Measurements from ENCODE around the gene EPHA5.
"Not testable (repeated sequence)": the region's sequence is repeated elsewhere in the genome, so short reads cannot be mapped to it uniquely, and the experiment has no call there.

Gene EPHA5

GRCh38 chr4:65344278-65344825, 325.9 kb downstream of the EPHA5 start:
- DNase-seq: no peak

GRCh38 chr4:65343342-65343741, 326.9 kb downstream of the EPHA5 start:
- DNase-seq: no peak

DNA sequence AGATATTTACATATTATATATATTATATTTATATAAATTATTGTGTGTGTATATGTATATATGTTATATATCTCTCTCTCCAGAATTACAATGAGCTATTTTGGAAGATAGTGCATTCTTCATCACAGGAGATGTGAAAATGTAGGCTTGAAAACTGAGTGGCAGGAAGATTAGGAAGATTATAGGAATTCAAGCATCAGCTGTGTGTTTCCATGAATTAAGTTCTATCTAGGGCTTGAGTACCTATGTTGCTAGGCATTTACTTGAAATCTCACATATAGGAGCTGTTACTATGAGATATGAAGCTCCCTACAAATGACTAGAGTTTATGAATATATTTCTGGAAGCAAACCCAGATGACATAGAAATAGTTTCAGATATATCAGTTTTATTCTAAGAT, 328.7 kb downstream of the EPHA5 start:
- DNase-seq: no peak

GRCh38 chr4:65340382-65341109, 329.7 kb downstream of the EPHA5 start:
- DNase-seq: no peak

GRCh38 chr4:65337371-65337770, 332.9 kb downstream of the EPHA5 start:
- DNase-seq: no peak

GRCh38 chr4:65336465-65336864, 333.8 kb downstream of the EPHA5 start:
- DNase-seq: no peak

GRCh38 chr4:65316534-65316933, 353.8 kb downstream of the EPHA5 start:
- no peak for DNase-seq

- no peak for DNase-seq
Measured at GRCh38 chr4:65311120-65311519, 359.2 kb downstream of the EPHA5 start.

GRCh38 chr4:65310586-65310985, 359.7 kb downstream of the EPHA5 start:
- no peak for DNase-seq

DNA sequence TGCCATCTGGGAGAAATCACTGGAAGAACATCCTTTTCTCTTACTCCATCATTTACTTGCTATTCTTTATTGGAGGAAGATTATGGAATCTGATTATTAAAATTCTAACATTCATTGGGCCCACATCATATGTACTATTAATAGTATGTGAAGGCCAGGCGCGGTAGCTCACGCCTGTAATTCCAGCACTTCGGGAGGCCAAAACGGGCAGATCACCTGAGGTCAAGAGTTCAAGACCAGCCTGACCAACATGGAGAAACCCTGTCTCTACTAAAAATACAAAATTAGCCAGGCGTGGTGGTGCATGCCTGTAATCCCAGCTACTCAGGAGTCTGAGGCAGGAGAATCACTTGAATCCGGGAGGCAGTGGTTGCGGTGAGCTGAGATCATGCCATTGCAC, 361.7 kb downstream of the EPHA5 start:
- DNase-seq: not testable (repeated sequence)

DNA sequence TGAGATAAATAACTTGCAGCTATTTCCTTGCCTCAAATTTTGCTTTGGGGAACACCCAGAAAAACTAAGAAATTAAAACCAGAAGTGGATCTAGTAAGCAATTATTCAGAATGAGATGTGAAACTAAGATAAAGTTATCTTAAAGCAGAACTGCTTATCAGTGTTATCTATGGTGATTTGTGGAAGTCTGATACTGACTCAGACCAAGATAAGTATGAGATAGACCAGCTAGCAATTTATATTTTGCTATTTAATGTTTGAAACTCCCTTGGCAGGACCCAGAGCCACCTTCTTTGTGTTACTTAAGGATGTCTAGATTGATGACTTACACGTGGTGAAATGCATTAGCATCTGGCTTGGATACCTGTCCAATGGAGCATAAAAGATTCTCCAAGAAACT, 368.1 kb downstream of the EPHA5 start:
- no peak for DNase-seq

DNA sequence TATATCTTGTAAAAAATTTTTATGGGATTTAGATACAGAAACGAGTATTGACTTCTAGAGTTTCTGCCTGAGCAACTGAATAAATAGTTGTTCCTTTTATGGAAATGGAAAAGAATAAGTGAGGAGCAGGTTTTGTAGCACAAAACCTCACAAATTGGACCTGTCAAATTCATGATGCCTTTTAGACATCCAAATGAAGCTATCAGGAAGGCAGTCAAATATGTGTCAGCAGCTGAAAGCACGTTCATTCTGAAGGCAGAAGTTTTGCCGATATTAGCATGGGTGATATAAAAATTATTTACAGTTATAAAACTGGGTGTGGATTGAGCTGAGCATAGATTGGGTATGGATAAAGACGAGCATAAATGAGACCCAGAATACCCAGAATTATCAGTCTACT, 374.0 kb downstream of the EPHA5 start:
- no peak for DNase-seq

DNA sequence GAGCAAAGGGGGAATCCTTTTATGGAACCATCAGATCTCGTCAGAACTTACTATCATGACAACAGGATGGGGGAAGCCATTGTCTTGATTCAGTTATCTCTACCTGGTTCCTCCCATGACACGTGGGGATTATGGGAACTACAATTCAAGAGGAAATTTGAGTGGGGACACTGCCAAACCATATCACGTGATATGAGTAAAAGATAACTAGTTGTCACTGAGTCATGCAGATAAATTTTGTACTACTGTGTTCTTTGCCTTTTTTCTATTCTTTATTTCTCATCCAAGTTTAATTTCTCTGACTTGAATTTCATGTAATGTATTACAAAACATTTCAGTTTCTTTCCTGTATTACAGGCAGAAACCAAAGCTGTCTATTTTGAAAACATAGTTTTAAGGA, 383.2 kb downstream of the EPHA5 start:
- DNase-seq: no peak

Data from HCEC 1CT (cell line).